ENCODE data around the gene FBXL22.
A peak's percentile ranks its signal among the peaks of the same experiment; 100 is the strongest.

FBXL22 gene

DNA sequence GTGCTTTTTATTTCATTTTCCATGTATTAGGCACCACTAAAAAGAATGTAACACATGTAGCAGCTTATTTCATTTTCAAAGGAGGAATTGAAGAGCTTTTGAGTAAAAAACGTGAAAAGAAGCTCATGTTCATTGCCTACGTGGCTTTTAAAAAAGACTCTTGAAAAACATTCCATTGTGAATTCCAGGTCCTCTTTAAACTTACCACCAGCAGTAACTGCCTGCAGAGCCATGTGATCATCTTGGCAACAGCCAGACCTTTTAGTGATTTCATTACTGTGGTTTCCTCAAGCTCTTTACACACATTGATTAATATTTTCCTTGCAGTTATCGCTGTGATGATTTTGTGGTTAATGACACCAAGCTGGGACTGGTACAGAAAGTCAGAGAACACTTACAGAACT lies 43.8 kb upstream of the FBXL22 start:
- CTCF ChIA-PET: interaction anchor here (0.6 to 0.7 kb wide), 2 partner anchors 515 to 678 kb away, joined by 3 read pairs; no protein-coding TSS in a partner anchor

DNA sequence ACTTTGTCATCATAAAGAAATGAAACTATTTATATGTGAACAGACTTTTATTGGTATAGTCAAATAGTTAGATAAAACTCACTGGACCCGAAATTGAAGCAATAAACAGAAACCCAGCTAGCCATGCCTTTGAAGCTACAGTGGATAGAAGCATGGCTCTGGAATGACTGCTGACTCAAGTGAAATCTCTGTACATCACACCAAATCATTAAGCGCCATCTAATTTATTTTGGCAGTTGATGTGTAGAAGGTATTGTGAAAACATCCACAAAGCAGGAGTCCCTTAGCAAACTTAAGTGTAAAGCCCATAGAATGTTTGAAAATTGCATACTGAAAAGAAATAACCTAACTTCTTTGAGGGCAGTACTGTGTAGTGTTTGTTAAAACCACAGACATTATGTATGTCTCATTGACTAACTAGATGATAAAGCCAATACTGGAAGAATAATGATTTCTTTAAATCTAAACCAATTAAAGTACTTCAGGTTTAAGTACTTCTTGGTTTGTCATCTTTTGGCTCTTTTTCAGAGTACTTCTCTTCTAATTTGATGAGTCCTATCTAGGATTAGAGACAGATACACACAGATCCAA lies 42.8 kb upstream of the FBXL22 start:
- Histone ChIP-seq H3K9me3 (ENCODE audit: control insufficient read depth, insufficient read depth, low read depth, low read length) (no peaks in the 10 kb centered on the region), H3K4me3 (ENCODE audit: low read depth, low read length) (no peak overlapping the region), H3K4me1 (ENCODE audit: control insufficient read depth, insufficient read depth, low read length) (peaks cover 18% of the 10 kb centered on the region; the same call in 1 of the 2 replicates), H3K27ac (ENCODE audit: extremely low read depth, low read depth, low read length) (no peak overlapping the region), H3K36me3 (ENCODE audit: control insufficient read depth in 2 of 2, insufficient read depth in 1 of 2, low read length in 2 of 2) (peaks cover 0 to 8% of the 10 kb centered on the region in 2 experiments; a peak in 2 of 3 replicates)
- ChIA-PET POLR2A (no interaction called here), CTCF (interaction anchor here (1.0 kb wide), 1 partner anchor 46 kb away, joined by 3 read pairs; no protein-coding TSS in a partner anchor)
- TF ChIP-seq, protein P1, sequence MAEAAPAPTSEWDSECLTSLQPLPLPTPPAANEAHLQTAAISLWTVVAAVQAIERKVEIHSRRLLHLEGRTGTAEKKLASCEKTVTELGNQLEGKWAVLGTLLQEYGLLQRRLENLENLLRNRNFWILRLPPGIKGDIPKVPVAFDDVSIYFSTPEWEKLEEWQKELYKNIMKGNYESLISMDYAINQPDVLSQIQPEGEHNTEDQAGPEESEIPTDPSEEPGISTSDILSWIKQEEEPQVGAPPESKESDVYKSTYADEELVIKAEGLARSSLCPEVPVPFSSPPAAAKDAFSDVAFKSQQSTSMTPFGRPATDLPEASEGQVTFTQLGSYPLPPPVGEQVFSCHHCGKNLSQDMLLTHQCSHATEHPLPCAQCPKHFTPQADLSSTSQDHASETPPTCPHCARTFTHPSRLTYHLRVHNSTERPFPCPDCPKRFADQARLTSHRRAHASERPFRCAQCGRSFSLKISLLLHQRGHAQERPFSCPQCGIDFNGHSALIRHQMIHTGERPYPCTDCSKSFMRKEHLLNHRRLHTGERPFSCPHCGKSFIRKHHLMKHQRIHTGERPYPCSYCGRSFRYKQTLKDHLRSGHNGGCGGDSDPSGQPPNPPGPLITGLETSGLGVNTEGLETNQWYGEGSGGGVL (tag by site-specific recombination; IDR thresholded peaks at IDR 0.05): no peak
- no peak for TF ChIP-seq ZFP37 (tag by site-specific recombination; IDR thresholded peaks at IDR 0.05)
- TF ChIP-seq, protein P2, sequence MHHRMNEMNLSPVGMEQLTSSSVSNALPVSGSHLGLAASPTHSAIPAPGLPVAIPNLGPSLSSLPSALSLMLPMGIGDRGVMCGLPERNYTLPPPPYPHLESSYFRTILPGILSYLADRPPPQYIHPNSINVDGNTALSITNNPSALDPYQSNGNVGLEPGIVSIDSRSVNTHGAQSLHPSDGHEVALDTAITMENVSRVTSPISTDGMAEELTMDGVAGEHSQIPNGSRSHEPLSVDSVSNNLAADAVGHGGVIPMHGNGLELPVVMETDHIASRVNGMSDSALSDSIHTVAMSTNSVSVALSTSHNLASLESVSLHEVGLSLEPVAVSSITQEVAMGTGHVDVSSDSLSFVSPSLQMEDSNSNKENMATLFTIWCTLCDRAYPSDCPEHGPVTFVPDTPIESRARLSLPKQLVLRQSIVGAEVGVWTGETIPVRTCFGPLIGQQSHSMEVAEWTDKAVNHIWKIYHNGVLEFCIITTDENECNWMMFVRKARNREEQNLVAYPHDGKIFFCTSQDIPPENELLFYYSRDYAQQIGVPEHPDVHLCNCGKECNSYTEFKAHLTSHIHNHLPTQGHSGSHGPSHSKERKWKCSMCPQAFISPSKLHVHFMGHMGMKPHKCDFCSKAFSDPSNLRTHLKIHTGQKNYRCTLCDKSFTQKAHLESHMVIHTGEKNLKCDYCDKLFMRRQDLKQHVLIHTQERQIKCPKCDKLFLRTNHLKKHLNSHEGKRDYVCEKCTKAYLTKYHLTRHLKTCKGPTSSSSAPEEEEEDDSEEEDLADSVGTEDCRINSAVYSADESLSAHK (tag by site-specific recombination; IDR thresholded peaks at IDR 0.05): no peak
- TF ChIP-seq, protein P3, sequence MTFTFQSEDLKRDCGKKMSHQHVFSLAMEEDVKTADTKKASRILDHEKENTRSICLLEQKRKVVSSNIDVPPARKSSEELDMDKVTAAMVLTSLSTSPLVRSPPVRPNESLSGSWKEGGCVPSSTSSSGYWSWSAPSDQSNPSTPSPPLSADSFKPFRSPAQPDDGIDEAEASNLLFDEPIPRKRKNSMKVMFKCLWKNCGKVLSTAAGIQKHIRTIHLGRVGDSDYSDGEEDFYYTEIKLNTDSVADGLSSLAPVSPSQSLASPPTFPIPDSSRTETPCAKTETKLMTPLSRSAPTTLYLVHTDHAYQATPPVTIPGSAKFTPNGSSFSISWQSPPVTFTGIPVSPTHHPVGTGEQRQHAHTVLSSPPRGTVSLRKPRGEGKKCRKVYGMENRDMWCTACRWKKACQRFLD (tag by site-specific recombination; IDR thresholded peaks at IDR 0.05): no peak
- TF ChIP-seq ZSCAN16 (tag by site-specific recombination; IDR thresholded peaks at IDR 0.05): no peak
- TF ChIP-seq ZNF658 (tag by site-specific recombination; IDR thresholded peaks at IDR 0.05): no peak
- TF ChIP-seq ZNF140 (tag by site-specific recombination; IDR thresholded peaks at IDR 0.05): no peak
- no peak for TF ChIP-seq GLI4 (tag by site-specific recombination; IDR thresholded peaks at IDR 0.05)
- no peak for TF ChIP-seq ZNF629 (tag by site-specific recombination; IDR thresholded peaks at IDR 0.05)
- no peak for TF ChIP-seq SP3 (tag by site-specific recombination; IDR thresholded peaks at IDR 0.05)

More for the DNA sequence above, 43.8 kb upstream of the FBXL22 start:
- H3K36me3 ChIP-seq (ENCODE audit: control insufficient read depth in 2 of 2, insufficient read depth in 1 of 2, low read length in 2 of 2): peaks cover 0 to 8% of the 10 kb centered on the region in 2 experiments; a peak in 2 of 3 replicates
- POLR2A ChIA-PET: interaction anchor here (1.1 kb wide), 1 partner anchor 47 kb away, joined by 4 read pairs; no protein-coding TSS in a partner anchor
- H3K9me3 ChIP-seq (ENCODE audit: control insufficient read depth, insufficient read depth, low read depth, low read length): no peaks in the 10 kb centered on the region
- peaks cover 18% of the 10 kb centered on the region; the same call in 1 of the 2 replicates for H3K4me1 ChIP-seq (ENCODE audit: control insufficient read depth, insufficient read depth, low read length)
- peak; percentile 31; the same call in 1 of the 2 replicates for TF ChIP-seq ZEB2 (tag by site-specific recombination; IDR thresholded peaks at IDR 0.05)
- no peak for TF ChIP-seq ZNF600 (tag by site-specific recombination; IDR thresholded peaks at IDR 0.05)
- peak; percentile 49; the same call in 1 of the 2 replicates for TF ChIP-seq OSR2 (tag by site-specific recombination; IDR thresholded peaks at IDR 0.05)
- TF ChIP-seq, protein P4, sequence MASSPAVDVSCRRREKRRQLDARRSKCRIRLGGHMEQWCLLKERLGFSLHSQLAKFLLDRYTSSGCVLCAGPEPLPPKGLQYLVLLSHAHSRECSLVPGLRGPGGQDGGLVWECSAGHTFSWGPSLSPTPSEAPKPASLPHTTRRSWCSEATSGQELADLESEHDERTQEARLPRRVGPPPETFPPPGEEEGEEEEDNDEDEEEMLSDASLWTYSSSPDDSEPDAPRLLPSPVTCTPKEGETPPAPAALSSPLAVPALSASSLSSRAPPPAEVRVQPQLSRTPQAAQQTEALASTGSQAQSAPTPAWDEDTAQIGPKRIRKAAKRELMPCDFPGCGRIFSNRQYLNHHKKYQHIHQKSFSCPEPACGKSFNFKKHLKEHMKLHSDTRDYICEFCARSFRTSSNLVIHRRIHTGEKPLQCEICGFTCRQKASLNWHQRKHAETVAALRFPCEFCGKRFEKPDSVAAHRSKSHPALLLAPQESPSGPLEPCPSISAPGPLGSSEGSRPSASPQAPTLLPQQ (tag by site-specific recombination; IDR thresholded peaks at IDR 0.05): no peak; the same call in 1 of the 2 replicates
- peak; percentile 52 for TF ChIP-seq ZNF366 (tag by site-specific recombination; conservative IDR thresholded peaks at IDR 0.05)
- no peak for TF ChIP-seq ZNF621 (tag by site-specific recombination; IDR thresholded peaks at IDR 0.05)
- TF ChIP-seq, protein P5, sequence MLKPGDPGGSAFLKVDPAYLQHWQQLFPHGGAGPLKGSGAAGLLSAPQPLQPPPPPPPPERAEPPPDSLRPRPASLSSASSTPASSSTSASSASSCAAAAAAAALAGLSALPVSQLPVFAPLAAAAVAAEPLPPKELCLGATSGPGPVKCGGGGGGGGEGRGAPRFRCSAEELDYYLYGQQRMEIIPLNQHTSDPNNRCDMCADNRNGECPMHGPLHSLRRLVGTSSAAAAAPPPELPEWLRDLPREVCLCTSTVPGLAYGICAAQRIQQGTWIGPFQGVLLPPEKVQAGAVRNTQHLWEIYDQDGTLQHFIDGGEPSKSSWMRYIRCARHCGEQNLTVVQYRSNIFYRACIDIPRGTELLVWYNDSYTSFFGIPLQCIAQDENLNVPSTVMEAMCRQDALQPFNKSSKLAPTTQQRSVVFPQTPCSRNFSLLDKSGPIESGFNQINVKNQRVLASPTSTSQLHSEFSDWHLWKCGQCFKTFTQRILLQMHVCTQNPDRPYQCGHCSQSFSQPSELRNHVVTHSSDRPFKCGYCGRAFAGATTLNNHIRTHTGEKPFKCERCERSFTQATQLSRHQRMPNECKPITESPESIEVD (tag by site-specific recombination; IDR thresholded peaks at IDR 0.05): peak; percentile 90
- TF ChIP-seq ZNF202 (tag by site-specific recombination; IDR thresholded peaks at IDR 0.05; ENCODE audit: borderline replicate concordance): no peak
- TF ChIP-seq, protein P6, sequence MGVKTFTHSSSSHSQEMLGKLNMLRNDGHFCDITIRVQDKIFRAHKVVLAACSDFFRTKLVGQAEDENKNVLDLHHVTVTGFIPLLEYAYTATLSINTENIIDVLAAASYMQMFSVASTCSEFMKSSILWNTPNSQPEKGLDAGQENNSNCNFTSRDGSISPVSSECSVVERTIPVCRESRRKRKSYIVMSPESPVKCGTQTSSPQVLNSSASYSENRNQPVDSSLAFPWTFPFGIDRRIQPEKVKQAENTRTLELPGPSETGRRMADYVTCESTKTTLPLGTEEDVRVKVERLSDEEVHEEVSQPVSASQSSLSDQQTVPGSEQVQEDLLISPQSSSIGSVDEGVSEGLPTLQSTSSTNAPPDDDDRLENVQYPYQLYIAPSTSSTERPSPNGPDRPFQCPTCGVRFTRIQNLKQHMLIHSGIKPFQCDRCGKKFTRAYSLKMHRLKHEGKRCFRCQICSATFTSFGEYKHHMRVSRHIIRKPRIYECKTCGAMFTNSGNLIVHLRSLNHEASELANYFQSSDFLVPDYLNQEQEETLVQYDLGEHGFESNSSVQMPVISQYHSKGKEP (tag by site-specific recombination; IDR thresholded peaks at IDR 0.05): peak; percentile 10; the same call in 1 of the 2 replicates
- no peak for TF ChIP-seq GLIS1 (tag by site-specific recombination; IDR thresholded peaks at IDR 0.05)
- TF ChIP-seq IKZF3 (tag by site-specific recombination; IDR thresholded peaks at IDR 0.05): peak; percentile 37; the same call in 1 of the 2 replicates
- 0 out of 2 replicates have a peak, but pooled peaks have one; percentile 14 for TF ChIP-seq GFI1B (tag by site-specific recombination; IDR thresholded peaks at IDR 0.05)
- TF ChIP-seq, protein P7, sequence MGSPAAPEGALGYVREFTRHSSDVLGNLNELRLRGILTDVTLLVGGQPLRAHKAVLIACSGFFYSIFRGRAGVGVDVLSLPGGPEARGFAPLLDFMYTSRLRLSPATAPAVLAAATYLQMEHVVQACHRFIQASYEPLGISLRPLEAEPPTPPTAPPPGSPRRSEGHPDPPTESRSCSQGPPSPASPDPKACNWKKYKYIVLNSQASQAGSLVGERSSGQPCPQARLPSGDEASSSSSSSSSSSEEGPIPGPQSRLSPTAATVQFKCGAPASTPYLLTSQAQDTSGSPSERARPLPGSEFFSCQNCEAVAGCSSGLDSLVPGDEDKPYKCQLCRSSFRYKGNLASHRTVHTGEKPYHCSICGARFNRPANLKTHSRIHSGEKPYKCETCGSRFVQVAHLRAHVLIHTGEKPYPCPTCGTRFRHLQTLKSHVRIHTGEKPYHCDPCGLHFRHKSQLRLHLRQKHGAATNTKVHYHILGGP (tag by site-specific recombination; IDR thresholded peaks at IDR 0.05): 0 out of 2 replicates have a peak, but pooled peaks have one; percentile 21
- TF ChIP-seq ZNF610 (tag by site-specific recombination; IDR thresholded peaks at IDR 0.05; ENCODE audit: borderline replicate concordance): no peak
- no peak for TF ChIP-seq ZNF473 (tag by site-specific recombination; IDR thresholded peaks at IDR 0.05)
- no peak overlapping the region for H3K27ac ChIP-seq (ENCODE audit: extremely low read depth, low read depth, low read length)
- H3K4me3 ChIP-seq (ENCODE audit: low read depth, low read length): no peak overlapping the region
